ENCODE results near the gene CDH4.

CDH4 gene

GRCh38 chr20:61297491-61297890 is 45.4 kb downstream of the CDH4 start:
- Histone ChIP-seq H3K4me3 (ENCODE audit: low read depth in 1 of 2, low read length in 2 of 2) (no peak overlapping the region), H3K36me3 (ENCODE audit: insufficient read depth, low read length) (no peaks in the 10 kb centered on the region), H3K9ac (ENCODE audit: low read depth, low read length) (no peak overlapping the region), H3K4me2 (ENCODE audit: insufficient read depth, low read length) (no peak overlapping the region), H3K27me3 (ENCODE audit: insufficient read depth, low read length, poor library complexity) (no peaks in the 10 kb centered on the region), H3K9me3 (ENCODE audit: insufficient read depth, low read length, severe bottlenecking) (no peaks in the 10 kb centered on the region), H3K27ac (ENCODE audit: low read length) (no peak overlapping the region), H3K4me1 (ENCODE audit: insufficient read depth, low read length) (no peaks in the 10 kb centered on the region), H3K79me2 (ENCODE audit: insufficient read depth, low read length) (no peaks in the 10 kb centered on the region), H4K20me1 (ENCODE audit: insufficient read depth, low read length) (peaks cover 4% of the 10 kb centered on the region; the same call in 1 of the 2 replicates), H2AFZ (ENCODE audit: low read depth, low read length) (no peak overlapping the region)
- ATAC-seq (ENCODE audit: insufficient read depth, low read depth) (no peak), DNase-seq (no peak)
- no peak for TF ChIP-seq EZH2 (IDR thresholded peaks at IDR 0.05; ENCODE audit: borderline replicate concordance, low read depth, low read length, severe bottlenecking)
- no peak for TF ChIP-seq CTCF (IDR thresholded peaks at IDR 0.05; ENCODE audit: borderline replicate concordance, extremely low read depth, low read length, poor library complexity, severe bottlenecking)

DNA sequence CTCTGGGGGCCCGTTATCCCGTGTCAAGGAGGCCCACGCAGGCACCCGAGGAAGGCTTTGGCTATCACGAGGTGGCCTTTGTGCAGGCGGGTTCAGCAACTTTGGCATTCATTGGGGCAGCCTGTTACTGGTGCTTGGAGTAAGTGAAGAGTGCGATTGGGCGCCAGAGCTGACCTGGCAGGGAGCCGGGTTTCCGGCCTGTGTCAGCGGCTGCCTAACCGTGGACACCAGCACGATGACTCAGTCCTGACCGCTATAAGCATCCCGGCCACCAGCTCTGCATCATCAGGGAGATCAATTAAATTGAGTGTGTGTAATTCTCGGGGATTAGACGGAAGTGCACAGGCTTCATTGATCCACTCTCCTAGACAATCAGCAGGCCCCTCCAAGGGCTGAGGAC is 45.9 kb downstream of the CDH4 start:
- Histone ChIP-seq H3K4me3 (ENCODE audit: low read depth in 1 of 2, low read length in 2 of 2) (no peak overlapping the region), H2AFZ (ENCODE audit: low read depth, low read length) (no peak overlapping the region), H3K36me3 (ENCODE audit: insufficient read depth, low read length) (no peaks in the 10 kb centered on the region), H3K79me2 (ENCODE audit: insufficient read depth, low read length) (no peaks in the 10 kb centered on the region), H3K27ac (ENCODE audit: low read length) (no peak overlapping the region), H4K20me1 (ENCODE audit: insufficient read depth, low read length) (peaks cover 4% of the 10 kb centered on the region; the same call in 1 of the 2 replicates), H3K4me2 (ENCODE audit: insufficient read depth, low read length) (no peak overlapping the region), H3K9ac (ENCODE audit: low read depth, low read length) (no peak overlapping the region), H3K27me3 (ENCODE audit: insufficient read depth, low read length, poor library complexity) (no peaks in the 10 kb centered on the region), H3K4me1 (ENCODE audit: insufficient read depth, low read length) (no peaks in the 10 kb centered on the region), H3K9me3 (ENCODE audit: insufficient read depth, low read length, severe bottlenecking) (no peaks in the 10 kb centered on the region)
- ATAC-seq (ENCODE audit: insufficient read depth, low read depth) (no peak), DNase-seq (no peak)
- TF ChIP-seq EZH2 (IDR thresholded peaks at IDR 0.05; ENCODE audit: borderline replicate concordance, low read depth, low read length, severe bottlenecking) (no peak), CTCF (IDR thresholded peaks at IDR 0.05; ENCODE audit: borderline replicate concordance, extremely low read depth, low read length, poor library complexity, severe bottlenecking) (no peak)

GRCh38 chr20:61298661-61299060 is 46.6 kb downstream of the CDH4 start:
- ATAC-seq (ENCODE audit: insufficient read depth, low read depth) (no peak), DNase-seq (no peak)
- Histone ChIP-seq H4K20me1 (ENCODE audit: insufficient read depth, low read length) (peaks cover 4% of the 10 kb centered on the region; the same call in 1 of the 2 replicates), H2AFZ (ENCODE audit: low read depth, low read length) (no peak overlapping the region), H3K9ac (ENCODE audit: low read depth, low read length) (no peak overlapping the region), H3K36me3 (ENCODE audit: insufficient read depth, low read length) (no peaks in the 10 kb centered on the region), H3K9me3 (ENCODE audit: insufficient read depth, low read length, severe bottlenecking) (no peaks in the 10 kb centered on the region), H3K27ac (ENCODE audit: low read length) (no peak overlapping the region), H3K27me3 (ENCODE audit: insufficient read depth, low read length, poor library complexity) (no peaks in the 10 kb centered on the region), H3K4me2 (ENCODE audit: insufficient read depth, low read length) (no peak overlapping the region), H3K4me3 (ENCODE audit: low read depth in 1 of 2, low read length in 2 of 2) (no peak overlapping the region), H3K79me2 (ENCODE audit: insufficient read depth, low read length) (no peaks in the 10 kb centered on the region), H3K4me1 (ENCODE audit: insufficient read depth, low read length) (no peaks in the 10 kb centered on the region)
- TF ChIP-seq CTCF (IDR thresholded peaks at IDR 0.05; ENCODE audit: borderline replicate concordance, extremely low read depth, low read length, poor library complexity, severe bottlenecking) (no peak), EZH2 (IDR thresholded peaks at IDR 0.05; ENCODE audit: borderline replicate concordance, low read depth, low read length, severe bottlenecking) (no peak)

- Histone ChIP-seq H2AFZ (ENCODE audit: low read depth, low read length) (no peak overlapping the region), H3K79me2 (ENCODE audit: insufficient read depth, low read length) (no peaks in the 10 kb centered on the region), H3K4me1 (ENCODE audit: insufficient read depth, low read length) (no peaks in the 10 kb centered on the region), H3K9ac (ENCODE audit: low read depth, low read length) (no peak overlapping the region), H4K20me1 (ENCODE audit: insufficient read depth, low read length) (peaks cover 4% of the 10 kb centered on the region; the same call in 1 of the 2 replicates), H3K27me3 (ENCODE audit: insufficient read depth, low read length, poor library complexity) (no peaks in the 10 kb centered on the region), H3K4me3 (ENCODE audit: low read depth in 1 of 2, low read length in 2 of 2) (no peak overlapping the region), H3K4me2 (ENCODE audit: insufficient read depth, low read length) (no peak overlapping the region), H3K9me3 (ENCODE audit: insufficient read depth, low read length, severe bottlenecking) (no peaks in the 10 kb centered on the region), H3K27ac (ENCODE audit: low read length) (no peak overlapping the region), H3K36me3 (ENCODE audit: insufficient read depth, low read length) (no peaks in the 10 kb centered on the region)
- no peak for TF ChIP-seq CTCF (IDR thresholded peaks at IDR 0.05; ENCODE audit: borderline replicate concordance, extremely low read depth, low read length, poor library complexity, severe bottlenecking)
- no peak for TF ChIP-seq EZH2 (IDR thresholded peaks at IDR 0.05; ENCODE audit: borderline replicate concordance, low read depth, low read length, severe bottlenecking)
- ATAC-seq (ENCODE audit: insufficient read depth, low read depth), result no peak
- DNase-seq, result no peak
Observed at GRCh38 chr20:61299104-61299503, 47.0 kb downstream of the CDH4 start.
